H9 (cell line): ENCODE results near the gene MLLT6. TPM values are rescaled to one million over a fixed set of nuclear protein-coding genes. Genes with fewer than 3 reads are reported as not detected.

Source experiments
- DNase-seq: peaks from one replicate; pipeline ENCODE4 v3.0.0-alpha.2; 2017
- H2AFZ ChIP-seq: one replicate; pipeline ENCODE4 v1.6.1; 2013; ENCODE audit warnings: mild to moderate bottlenecking, low read length, control low read depth, moderate library complexity
- H2AK5ac ChIP-seq: 2 replicates; pipeline ENCODE4 v1.6.1; 2013; ENCODE audit warnings: low read length, control low read depth, mixed read lengths; ENCODE audit not compliant: insufficient read length
- H2BK120ac ChIP-seq: one replicate; pipeline ENCODE4 v1.6.1; 2013; ENCODE audit warnings: low read depth, mild to moderate bottlenecking, low read length, control low read depth, inconsistent platforms; ENCODE audit not compliant: poor library complexity, severe bottlenecking
- H2BK12ac ChIP-seq: 2 replicates; pipeline ENCODE4 v1.6.1; 2013; ENCODE audit warnings: low read length, control low read depth, mixed read lengths, low read depth; ENCODE audit not compliant: insufficient read length
- H2BK15ac ChIP-seq: 2 replicates; pipeline ENCODE4 v1.6.1; 2013; ENCODE audit warnings: low read depth, low read length, control low read depth
- H2BK20ac ChIP-seq: one replicate; pipeline ENCODE4 v1.6.1; 2013; ENCODE audit warnings: low read depth, mild to moderate bottlenecking, low read length, control low read depth, inconsistent platforms; ENCODE audit not compliant: poor library complexity, severe bottlenecking
- H2BK5ac ChIP-seq: 2 replicates; pipeline ENCODE4 v1.6.1; 2013; ENCODE audit warnings: low read length, control low read depth, mixed read lengths; ENCODE audit not compliant: insufficient read length
- H3K14ac ChIP-seq: 2 replicates; pipeline ENCODE4 v1.6.1; 2013; ENCODE audit warnings: low read length, control low read depth; ENCODE audit not compliant: insufficient read depth
- H3K18ac ChIP-seq: 2 replicates; pipeline ENCODE4 v1.6.1; 2013; ENCODE audit warnings: low read depth, mild to moderate bottlenecking, mixed read lengths, low read length, control low read depth; ENCODE audit not compliant: insufficient read length
- H3K23ac ChIP-seq: 2 replicates; pipeline ENCODE4 v1.6.1; 2013; ENCODE audit warnings: low read length, control low read depth, mixed read lengths, low read depth; ENCODE audit not compliant: insufficient read length
- H3K23me2 ChIP-seq: 2 replicates; pipeline ENCODE4 v1.6.1; 2013; ENCODE audit warnings: low read depth, mild to moderate bottlenecking, mixed read lengths, low read length, control low read depth; ENCODE audit not compliant: insufficient read length, poor library complexity, severe bottlenecking
- H3K27ac ChIP-seq: 2 replicates; pipeline ENCODE4 v1.5.1; 2013; ENCODE audit warnings: low read length, control low read depth, mixed read lengths, low read depth; ENCODE audit not compliant: insufficient read length
- H3K27me3 ChIP-seq: 2 replicates; pipeline ENCODE4 v1.6.1; 2013; ENCODE audit warnings: low read length, control low read depth, inconsistent platforms; ENCODE audit not compliant: insufficient read depth
- H3K4ac ChIP-seq: 2 replicates; pipeline ENCODE4 v1.6.1; 2013; ENCODE audit warnings: low read depth, mild to moderate bottlenecking, control low read depth, inconsistent platforms, low read length, moderate library complexity
- H3K4me1 ChIP-seq: 2 replicates; pipeline ENCODE4 v1.6.1; 2013; ENCODE audit warnings: low read length, control low read depth, inconsistent platforms; ENCODE audit not compliant: insufficient read depth
- H3K4me2 ChIP-seq: 2 replicates; pipeline ENCODE4 v1.6.1; 2013; ENCODE audit warnings: low read length, control low read depth, mixed read lengths; ENCODE audit not compliant: insufficient read length, insufficient read depth
- H3K56ac ChIP-seq: 2 replicates; pipeline ENCODE4 v1.6.1; 2013; ENCODE audit warnings: low read depth, mild to moderate bottlenecking, mixed read lengths, low read length, control low read depth; ENCODE audit not compliant: insufficient read length
- H3K79me1 ChIP-seq: 2 replicates; pipeline ENCODE4 v1.6.1; 2013; ENCODE audit warnings: low read depth, mild to moderate bottlenecking, moderate library complexity, low read length, control low read depth, inconsistent platforms; ENCODE audit not compliant: insufficient read depth, poor library complexity, severe bottlenecking
- H3K79me2 ChIP-seq: 2 replicates; pipeline ENCODE4 v1.6.1; 2013; ENCODE audit warnings: low read length, control low read depth, inconsistent platforms; ENCODE audit not compliant: insufficient read depth
- H3K9ac ChIP-seq: 2 replicates; pipeline ENCODE4 v1.6.1; 2013; ENCODE audit warnings: low read length, control low read depth, mixed read lengths; ENCODE audit not compliant: insufficient read length; ENCODE audit errors: extremely low read depth
- H3K9me3 ChIP-seq: one replicate; pipeline ENCODE4 v1.6.1; 2013; ENCODE audit warnings: low read depth, low read length, inconsistent platforms; ENCODE audit not compliant: control insufficient read depth
- H3T11ph ChIP-seq: one replicate; pipeline ENCODE4 v1.6.1; 2013; ENCODE audit warnings: mild to moderate bottlenecking, low read length, control low read depth, inconsistent platforms
- H4K20me1 ChIP-seq: one replicate; pipeline ENCODE4 v1.6.1; 2013; ENCODE audit not compliant: control insufficient read depth, insufficient read length, insufficient read depth
- H4K5ac ChIP-seq: 2 replicates; pipeline ENCODE4 v1.6.1; 2013; ENCODE audit warnings: low read depth, mild to moderate bottlenecking, mixed read lengths, low read length, control low read depth; ENCODE audit not compliant: insufficient read length
- H4K8ac ChIP-seq: replicated peaks from 2 replicates; pipeline ENCODE4 v1.6.1; 2013; ENCODE audit warnings: low read length, control low read depth, mixed read lengths, low read depth; ENCODE audit not compliant: insufficient read length
- H4K91ac ChIP-seq: 2 replicates; pipeline ENCODE4 v1.6.1; 2013; ENCODE audit warnings: low read depth, mild to moderate bottlenecking, moderate library complexity, mixed read lengths, low read length, control low read depth; ENCODE audit not compliant: insufficient read length
- H3K27ac Mint-ChIP-seq, 3 experiments: 2 replicates in 2 of 3; 3 replicates in 1 of 3; pipeline ENCODE4 v1.8.0; 2020 to 2021; ENCODE audit warnings: mixed read lengths in 3 of 3, mild to moderate bottlenecking in 1 of 3, moderate library complexity in 1 of 3
- H3K27me3 Mint-ChIP-seq: 2 replicates; pipeline ENCODE4 v1.8.0; 2021; ENCODE audit warnings: low read depth, mild to moderate bottlenecking, moderate library complexity, mixed read lengths
- H3K36me3 Mint-ChIP-seq, 3 experiments: 2 replicates in 2 of 3; 3 replicates in 1 of 3; pipeline ENCODE4 v1.8.0; 2020 to 2021; ENCODE audit warnings: low read depth in 3 of 3, mixed read lengths in 3 of 3; ENCODE audit not compliant: insufficient read depth in 1 of 3
- H3K4me1 Mint-ChIP-seq, 2 experiments: 2 replicates each; pipeline ENCODE4 v1.8.0; 2020; ENCODE audit warnings: mixed read lengths in 2 of 2
- H3K4me3 Mint-ChIP-seq, 2 experiments: 2 replicates in 1 of 2; 3 replicates in 1 of 2; pipeline ENCODE4 v1.8.0; 2020 to 2021; ENCODE audit warnings: mild to moderate bottlenecking in 2 of 2, mixed read lengths in 2 of 2, moderate library complexity in 1 of 2
- H3K9me3 Mint-ChIP-seq, 2 experiments: 2 replicates in 1 of 2; 3 replicates in 1 of 2; pipeline ENCODE4 v1.8.0; 2020; ENCODE audit warnings: mild to moderate bottlenecking in 2 of 2, mixed read lengths in 2 of 2, moderate library complexity in 1 of 2
- WGBS: extraction: QIAGEN DNeasy Blood & Tissue Kit; methylation state at CpG from one replicate; pipeline ENCODE4 v1.1.7; 2013; ENCODE audit warnings: missing lambda C conversion rate, low lambda C conversion rate, mixed read lengths; ENCODE audit not compliant: insufficient read length; ENCODE audit errors: extremely low coverage; 5-methylcytosine and 5-hydroxymethylcytosine counted together
- total RNA-seq: library from RNA; stranded (reverse); gene quantifications from 2 replicates; pipeline ENCODE4 v1.2.1, GENCODE V29; 2021
- TF ChIP-seq, protein P1 (sequence below): fragments of 200-600 bp; sonication (generic); conservative IDR thresholded peaks from 3 replicates; pipeline ENCODE4 v1.8.0; 2021; ENCODE audit warnings: antibody characterized with exemption, mild to moderate bottlenecking

The MLLT6 gene
- total RNA-seq, 1 experiment from 2014 or later, result 26.4 TPM

DNA sequence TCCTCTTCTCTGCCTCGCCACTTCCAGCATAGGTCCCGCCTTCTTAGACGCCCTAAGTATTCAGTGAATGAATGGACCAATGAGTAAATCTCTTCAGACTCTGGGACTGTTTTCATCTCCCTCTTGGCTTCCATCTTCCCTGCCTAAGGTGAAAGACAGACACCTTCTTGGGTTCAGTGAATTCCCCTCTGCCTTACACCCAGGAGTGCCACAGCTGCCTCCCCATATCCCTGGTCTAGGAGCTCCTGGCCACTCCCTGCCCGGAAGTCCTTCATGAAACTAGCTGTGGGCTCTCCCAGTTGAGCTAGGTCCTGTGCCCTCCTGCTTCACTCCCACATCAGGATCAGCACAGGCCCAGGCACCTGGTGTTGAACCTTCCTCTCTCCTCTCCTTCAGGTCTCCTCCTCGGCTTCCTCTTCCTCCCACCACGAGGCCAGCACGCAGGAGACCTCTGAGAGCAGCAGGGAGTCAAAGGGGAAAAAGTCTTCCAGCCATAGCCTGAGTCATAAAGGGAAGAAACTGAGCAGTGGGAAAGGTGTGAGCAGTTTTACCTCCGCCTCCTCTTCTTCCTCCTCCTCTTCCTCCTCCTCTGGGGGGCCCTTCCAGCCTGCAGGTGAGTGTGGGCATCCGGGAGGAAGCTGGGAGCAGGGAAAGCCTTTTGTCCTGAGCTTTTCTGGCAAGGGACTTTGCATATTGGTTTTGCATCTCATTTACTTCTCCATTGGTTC lies 10.3 kb downstream of the MLLT6 start:
- Histone ChIP-seq H4K5ac (no peak overlapping the region), H3K27me3 (no peaks in the 10 kb centered on the region; the same call in 1 of the 2 replicates), H3T11ph (no peak overlapping the region), H2BK120ac (no peak overlapping the region), H3K27ac (no peak overlapping the region), H3K14ac (peak overlapping the region; percentile 58), H2BK20ac (no peak overlapping the region), H2AFZ (no peak overlapping the region), H4K8ac (no peak overlapping the region), H3K23me2 (peaks cover 2% of the 10 kb centered on the region), H3K18ac (peak overlapping the region; percentile 54), H3K9ac (no peak overlapping the region), H3K79me2 (no peaks in the 10 kb centered on the region), H3K9me3 (no peaks in the 10 kb centered on the region), H2AK5ac (no peak overlapping the region), H3K79me1 (no peaks in the 10 kb centered on the region), H3K4me2 (peak overlapping the region; percentile 7), H3K23ac (no peak overlapping the region), H2BK12ac (no peak overlapping the region), H3K56ac (no peak overlapping the region), H2BK15ac (no peak overlapping the region), H2BK5ac (no peak overlapping the region), H4K20me1 (no peaks in the 10 kb centered on the region), H3K4ac (no peak overlapping the region), H3K4me1 (peaks cover 3% of the 10 kb centered on the region; the same call in 1 of the 2 replicates), H4K91ac (no peak overlapping the region)
- peak overlapping the region in 2 of 3 experiments; percentile 12 to 41; a peak in 2 of 7 replicates for H3K27ac Mint-ChIP-seq
- peak overlapping the region in 1 of 2 experiments; percentile 57; a peak in 2 of 5 replicates for H3K4me3 Mint-ChIP-seq
- H3K36me3 Mint-ChIP-seq, result peaks cover 6 to 15% (median 10%) of the 10 kb centered on the region in 3 experiments; a peak in 6 of 7 replicates
- H3K9me3 Mint-ChIP-seq, result no peaks in the 10 kb centered on the region
- TF ChIP-seq, protein P1, sequence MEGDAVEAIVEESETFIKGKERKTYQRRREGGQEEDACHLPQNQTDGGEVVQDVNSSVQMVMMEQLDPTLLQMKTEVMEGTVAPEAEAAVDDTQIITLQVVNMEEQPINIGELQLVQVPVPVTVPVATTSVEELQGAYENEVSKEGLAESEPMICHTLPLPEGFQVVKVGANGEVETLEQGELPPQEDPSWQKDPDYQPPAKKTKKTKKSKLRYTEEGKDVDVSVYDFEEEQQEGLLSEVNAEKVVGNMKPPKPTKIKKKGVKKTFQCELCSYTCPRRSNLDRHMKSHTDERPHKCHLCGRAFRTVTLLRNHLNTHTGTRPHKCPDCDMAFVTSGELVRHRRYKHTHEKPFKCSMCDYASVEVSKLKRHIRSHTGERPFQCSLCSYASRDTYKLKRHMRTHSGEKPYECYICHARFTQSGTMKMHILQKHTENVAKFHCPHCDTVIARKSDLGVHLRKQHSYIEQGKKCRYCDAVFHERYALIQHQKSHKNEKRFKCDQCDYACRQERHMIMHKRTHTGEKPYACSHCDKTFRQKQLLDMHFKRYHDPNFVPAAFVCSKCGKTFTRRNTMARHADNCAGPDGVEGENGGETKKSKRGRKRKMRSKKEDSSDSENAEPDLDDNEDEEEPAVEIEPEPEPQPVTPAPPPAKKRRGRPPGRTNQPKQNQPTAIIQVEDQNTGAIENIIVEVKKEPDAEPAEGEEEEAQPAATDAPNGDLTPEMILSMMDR, result no peak
- WGBS, result no CpG with 5 or more reads among the region's 9 CpGs
- no peak for DNase-seq
- peaks cover 40% of the 10 kb centered on the region for H3K27me3 Mint-ChIP-seq
- H3K4me1 Mint-ChIP-seq, result peaks cover 36 to 69% of the 10 kb centered on the region in 2 experiments
